ENCODE measurements around the gene TSPAN31.

Gene TSPAN31

DNA sequence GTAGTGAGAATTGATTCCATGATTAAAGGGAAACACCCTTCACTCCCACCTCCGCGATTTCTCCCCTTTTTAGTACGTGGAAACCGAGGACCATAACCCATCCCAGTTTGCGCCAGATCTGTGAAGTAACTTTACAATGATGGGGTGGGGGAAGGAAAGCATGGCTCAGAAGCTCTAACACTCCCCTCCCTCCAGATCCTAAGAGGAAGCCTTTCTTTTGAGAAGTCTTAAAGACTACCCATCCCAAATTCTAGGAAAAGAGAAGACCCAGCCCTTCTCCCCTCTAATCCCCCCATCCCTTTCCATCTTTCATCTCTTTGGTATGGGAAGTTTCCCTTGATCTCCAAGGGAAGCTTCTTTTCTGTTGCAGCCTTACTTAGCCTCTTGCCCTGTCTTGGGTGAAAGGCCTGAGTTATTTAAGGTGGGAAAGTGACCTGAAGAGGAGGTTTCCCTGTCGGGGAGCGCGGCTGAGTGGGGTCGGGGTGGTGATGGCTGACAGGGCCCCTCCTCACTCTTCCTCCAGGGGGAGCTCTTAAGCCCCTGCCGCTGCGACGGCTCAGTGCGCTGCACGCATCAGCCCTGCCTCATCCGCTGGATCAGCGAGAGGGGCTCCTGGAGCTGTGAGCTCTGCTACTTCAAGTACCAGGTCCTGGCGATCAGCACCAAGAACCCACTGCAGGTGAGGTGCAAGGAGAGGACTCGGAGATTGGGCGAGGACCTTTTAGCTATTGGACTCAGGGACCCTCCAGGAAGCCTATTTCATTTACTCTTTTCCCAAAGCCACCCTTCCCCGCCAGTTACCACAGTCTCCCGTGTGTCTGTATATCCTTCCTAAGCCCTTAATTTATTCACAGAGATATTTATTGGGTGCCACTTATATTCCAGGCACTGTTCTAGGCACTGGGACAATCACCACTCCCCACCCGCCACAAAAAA lies 11.8 kb downstream of the TSPAN31 start:
- TF ChIP-seq TSHZ2 (CRISPR knock-in tag; IDR thresholded peaks at IDR 0.05) (no peak), ZFP3 (CRISPR knock-in tag; IDR thresholded peaks at IDR 0.05) (no peak), ZFP30 (CRISPR knock-in tag; IDR thresholded peaks at IDR 0.05) (no peak), ESRRG (CRISPR knock-in tag; IDR thresholded peaks at IDR 0.05) (no peak), TCF4 (CRISPR knock-in tag; IDR thresholded peaks at IDR 0.05; ENCODE audit: borderline replicate concordance) (no peak), TOX (CRISPR knock-in tag; IDR thresholded peaks at IDR 0.05; ENCODE audit: borderline replicate concordance) (no peak), CSRNP3 (CRISPR knock-in tag; IDR thresholded peaks at IDR 0.05) (no peak)
- TF ChIP-seq, protein P1, sequence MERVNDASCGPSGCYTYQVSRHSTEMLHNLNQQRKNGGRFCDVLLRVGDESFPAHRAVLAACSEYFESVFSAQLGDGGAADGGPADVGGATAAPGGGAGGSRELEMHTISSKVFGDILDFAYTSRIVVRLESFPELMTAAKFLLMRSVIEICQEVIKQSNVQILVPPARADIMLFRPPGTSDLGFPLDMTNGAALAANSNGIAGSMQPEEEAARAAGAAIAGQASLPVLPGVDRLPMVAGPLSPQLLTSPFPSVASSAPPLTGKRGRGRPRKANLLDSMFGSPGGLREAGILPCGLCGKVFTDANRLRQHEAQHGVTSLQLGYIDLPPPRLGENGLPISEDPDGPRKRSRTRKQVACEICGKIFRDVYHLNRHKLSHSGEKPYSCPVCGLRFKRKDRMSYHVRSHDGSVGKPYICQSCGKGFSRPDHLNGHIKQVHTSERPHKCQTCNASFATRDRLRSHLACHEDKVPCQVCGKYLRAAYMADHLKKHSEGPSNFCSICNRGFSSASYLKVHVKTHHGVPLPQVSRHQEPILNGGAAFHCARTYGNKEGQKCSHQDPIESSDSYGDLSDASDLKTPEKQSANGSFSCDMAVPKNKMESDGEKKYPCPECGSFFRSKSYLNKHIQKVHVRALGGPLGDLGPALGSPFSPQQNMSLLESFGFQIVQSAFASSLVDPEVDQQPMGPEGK (CRISPR knock-in tag; IDR thresholded peaks at IDR 0.05; ENCODE audit: borderline replicate concordance) = no peak
- ATAC-seq = no peak

GRCh38 chr12:57757771-57758170 lies 12.9 kb downstream of the TSPAN31 start:
- TF ChIP-seq TOX (CRISPR knock-in tag; IDR thresholded peaks at IDR 0.05; ENCODE audit: borderline replicate concordance) = no peak
- no peak for TF ChIP-seq RARB (CRISPR knock-in tag; IDR thresholded peaks at IDR 0.05)
- no peak for TF ChIP-seq CSRNP3 (CRISPR knock-in tag; IDR thresholded peaks at IDR 0.05)
- TF ChIP-seq ZNF70 (CRISPR knock-in tag; IDR thresholded peaks at IDR 0.05) = no peak
- no peak for TF ChIP-seq TCF4 (CRISPR knock-in tag; IDR thresholded peaks at IDR 0.05; ENCODE audit: borderline replicate concordance)
- no peak for TF ChIP-seq ESRRG (CRISPR knock-in tag; IDR thresholded peaks at IDR 0.05)
- TF ChIP-seq, protein P2, sequence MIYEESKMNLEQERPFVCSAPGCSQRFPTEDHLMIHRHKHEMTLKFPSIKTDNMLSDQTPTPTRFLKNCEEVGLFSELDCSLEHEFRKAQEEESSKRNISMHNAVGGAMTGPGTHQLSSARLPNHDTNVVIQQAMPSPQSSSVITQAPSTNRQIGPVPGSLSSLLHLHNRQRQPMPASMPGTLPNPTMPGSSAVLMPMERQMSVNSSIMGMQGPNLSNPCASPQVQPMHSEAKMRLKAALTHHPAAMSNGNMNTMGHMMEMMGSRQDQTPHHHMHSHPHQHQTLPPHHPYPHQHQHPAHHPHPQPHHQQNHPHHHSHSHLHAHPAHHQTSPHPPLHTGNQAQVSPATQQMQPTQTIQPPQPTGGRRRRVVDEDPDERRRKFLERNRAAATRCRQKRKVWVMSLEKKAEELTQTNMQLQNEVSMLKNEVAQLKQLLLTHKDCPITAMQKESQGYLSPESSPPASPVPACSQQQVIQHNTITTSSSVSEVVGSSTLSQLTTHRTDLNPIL (CRISPR knock-in tag; IDR thresholded peaks at IDR 0.05; ENCODE audit: low read depth) = no peak
- TF ChIP-seq GLIS3 (CRISPR knock-in tag; IDR thresholded peaks at IDR 0.05) = no peak
- no peak for TF ChIP-seq PPARA (CRISPR knock-in tag; IDR thresholded peaks at IDR 0.05; ENCODE audit: borderline replicate concordance)
- ATAC-seq = no peak

DNA sequence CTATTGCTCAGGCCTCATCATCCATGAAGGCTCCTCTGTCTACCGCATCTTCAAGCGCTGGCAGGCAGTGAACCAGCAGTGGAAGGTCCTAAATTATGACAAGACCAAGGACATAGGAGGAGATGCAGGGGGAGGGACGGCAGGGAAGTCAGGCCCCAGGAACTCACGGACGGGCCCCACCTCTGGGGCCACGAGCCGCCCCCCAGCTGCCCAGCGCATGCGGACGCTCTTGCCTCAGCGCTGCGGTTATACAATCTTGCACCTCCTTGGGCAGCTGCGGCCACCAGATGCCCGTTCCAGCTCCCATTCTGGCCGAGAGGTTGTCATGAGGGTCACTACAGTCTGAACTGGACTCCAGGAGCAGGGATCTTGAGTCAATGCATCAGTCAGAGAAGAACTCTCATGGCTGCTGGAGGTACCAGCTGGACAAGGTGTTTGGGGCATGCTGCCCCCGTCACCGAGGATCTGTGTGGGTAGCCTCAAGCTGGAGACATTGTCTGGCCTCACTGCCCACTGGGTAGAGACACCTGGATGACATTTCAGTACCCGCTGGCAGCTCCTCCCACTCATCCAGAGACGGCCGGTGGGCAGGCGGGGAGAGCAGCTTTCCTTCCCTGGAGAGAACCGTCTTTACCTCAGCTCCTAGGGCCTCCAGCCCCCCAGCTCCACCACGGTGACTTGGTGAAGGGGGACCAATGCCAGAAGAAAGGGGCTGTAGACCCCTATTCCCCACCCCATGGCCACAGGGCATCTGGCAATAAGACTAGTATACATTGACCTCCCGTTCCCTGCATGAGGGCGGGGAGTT lies 13.9 kb downstream of the TSPAN31 start:
- ATAC-seq = no peak
- TF ChIP-seq PPARA (CRISPR knock-in tag; IDR thresholded peaks at IDR 0.05; ENCODE audit: borderline replicate concordance) (no peak), ZFP3 (CRISPR knock-in tag; IDR thresholded peaks at IDR 0.05) (no peak), ZC3H10 (CRISPR knock-in tag; IDR thresholded peaks at IDR 0.05) (no peak), GLIS3 (CRISPR knock-in tag; IDR thresholded peaks at IDR 0.05) (no peak), TSHZ2 (CRISPR knock-in tag; IDR thresholded peaks at IDR 0.05) (no peak), SNAI2 (CRISPR knock-in tag; IDR thresholded peaks at IDR 0.05) (no peak), CSRNP3 (CRISPR knock-in tag; IDR thresholded peaks at IDR 0.05) (no peak)

Data from SK-N-SH treated with all-trans-retinoic acid at 6 μM for 48 hours (cell line).